H1 (cell line): ENCODE measurements around the gene AVL9. TPM values are rescaled to one million over a fixed set of nuclear protein-coding genes. Genes with fewer than 3 reads are reported as not detected.

Experiments used
- JUN ChIP-seq: IDR thresholded peaks from 2 replicates; pipeline ENCODE4 v1.6.1; 2011; ENCODE audit warnings: low read depth, mild to moderate bottlenecking, improper control_type of control experiment, low read length
- KDM5A ChIP-seq: fragments of 200-600 bp; IDR thresholded peaks from 2 replicates; pipeline ENCODE4 v1.7.1; 2012; ENCODE audit warnings: mild to moderate bottlenecking, low read length, inconsistent platforms, mixed read lengths
- polyA plus RNA-seq, 7 experiments: library from polyadenylated mRNA; depleted of rRNA in 3 of 7; stranded (reverse) in 5 of 7; unstranded in 2 of 7; fragments of >200 nt in 5 of 7; fragments of 200-250 nt in 2 of 7; gene quantifications; 1 replicate in 5 of 7; 2 replicates in 1 of 7; 4 replicates in 1 of 7; pipeline versions ENCODE4 v1.2.1 to v1.2.3, GENCODE V29; 2011 to 2013; ENCODE audit warnings: missing spikeins in 2 of 7, mixed read lengths in 2 of 7
- total RNA-seq: library from RNA; stranded (reverse); fragmentation: NEBNext Ultra II Directional; extraction: Animal tissue kit (Norgen Biotek cat#: 25700); gene quantifications from 2 replicates; pipeline ENCODE4 v1.2.1, GENCODE V29; 2021

Gene AVL9
- total and polyA plus RNA-seq, 2 of the 8 experiments (the other 6 are each of a cell fraction or from before 2014, with no cell fraction given): 15.5 to 42.1 TPM

DNA sequence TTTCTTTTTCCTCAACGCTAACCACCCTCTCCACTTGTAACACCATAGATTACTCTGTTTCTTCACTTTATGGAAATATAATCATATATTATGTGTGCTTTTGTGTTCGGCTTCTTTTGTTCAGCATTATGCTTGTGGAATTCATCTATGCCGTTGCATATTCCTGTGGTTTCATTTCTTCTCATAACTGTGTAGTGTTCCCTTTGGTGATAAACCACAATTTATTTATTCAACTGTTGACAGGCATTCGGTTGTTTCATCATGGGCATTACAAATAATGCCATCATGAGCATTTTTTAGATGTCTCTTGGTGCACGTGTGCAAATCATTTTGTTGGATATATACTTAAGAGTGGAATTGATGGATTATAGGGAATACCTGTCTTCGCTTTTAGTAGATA lies 12.1 kb downstream of the AVL9 start (continued):
- TF ChIP-seq KDM5A (no peak), JUN (no peak)
